GM21515 (cell line): ENCODE data around the gene ACSF3.
"Not testable (repeated sequence)": the region's sequence is repeated elsewhere in the genome, so short reads cannot be mapped to it uniquely, and the experiment has no call there.

Source experiments
- ATAC-seq: cut with Tn5 transposase; IDR thresholded peaks from one replicate; pipeline ENCODE4 v1.9.1; 2021; ENCODE audit not compliant: unreplicated experiment

Gene ACSF3

GRCh38 chr16:89071686-89072547 lies 21.7 kb upstream of the ACSF3 start:
- no peak for ATAC-seq

- no peak for ATAC-seq
Measured at GRCh38 chr16:89072548-89073130, 21.0 kb upstream of the ACSF3 start.

GRCh38 chr16:89073346-89074071 lies 20.1 kb upstream of the ACSF3 start:
- ATAC-seq = no peak

- ATAC-seq = not testable (repeated sequence)
Measured at GRCh38 chr16:89074072-89074674, 19.5 kb upstream of the ACSF3 start.

GRCh38 chr16:89074803-89075688 lies 18.6 kb upstream of the ACSF3 start:
- ATAC-seq = no peak

- no peak for ATAC-seq
Measured at GRCh38 chr16:89076159-89076558, 17.5 kb upstream of the ACSF3 start.

- no peak for ATAC-seq
Measured at GRCh38 chr16:89077076-89077475, 16.6 kb upstream of the ACSF3 start.

- ATAC-seq = no peak
Measured at GRCh38 chr16:89078172-89078571, 15.5 kb upstream of the ACSF3 start.

- ATAC-seq = no peak
Measured at GRCh38 chr16:89079434-89079980, 14.1 kb upstream of the ACSF3 start.

- no peak for ATAC-seq
Measured at GRCh38 chr16:89080196-89080853, 13.3 kb upstream of the ACSF3 start.

GRCh38 chr16:89081556-89081955 lies 12.1 kb upstream of the ACSF3 start:
- no peak for ATAC-seq

GRCh38 chr16:89084411-89084810 lies 9.2 kb upstream of the ACSF3 start:
- no peak for ATAC-seq

- no peak for ATAC-seq
Measured at GRCh38 chr16:89084814-89085612, 8.6 kb upstream of the ACSF3 start.

GRCh38 chr16:89085755-89086154 lies 7.9 kb upstream of the ACSF3 start:
- ATAC-seq = no peak

GRCh38 chr16:89087922-89088497 lies 5.6 kb upstream of the ACSF3 start:
- no peak for ATAC-seq

- no peak for ATAC-seq
Measured at GRCh38 chr16:89089120-89089519, 4.5 kb upstream of the ACSF3 start.

- no peak for ATAC-seq
Measured at GRCh38 chr16:89090182-89090630, 3.4 kb upstream of the ACSF3 start.

GRCh38 chr16:89090669-89091426 lies 2.8 kb upstream of the ACSF3 start:
- no peak for ATAC-seq
